Spleen (tissue), 7 donors: ENCODE results near the gene GOLGA6B.

Experiments
- POLR2A ChIP-seq, 3 donors: fragments of 450-650 bp; IDR thresholded peaks; one replicate each; pipeline ENCODE4 v1.5.1; 2017; ENCODE audit warnings: antibody characterized with exemption in 3 of 3, mild to moderate bottlenecking in 1 of 3
- POLR2AphosphoS5 ChIP-seq, 3 donors: sonication (generic); formaldehyde crosslinking; IDR thresholded peaks; one replicate each; pipeline ENCODE4 v1.5.1; 2017; ENCODE audit warnings: antibody characterized with exemption in 3 of 3
- TF ChIP-seq, protein P1 (sequence below), 11 experiments: fragments of 200-600 bp in 7 of 11; fragments of 450-650 bp in 4 of 11; sonication (generic) in 4 of 11; IDR thresholded peaks in 8 of 11; conservative IDR thresholded peaks in 3 of 11; 1 replicate in 7 of 11; 2 replicates in 4 of 11; pipeline versions ENCODE4 v1.4.0 to v1.8.0; 2016 to 2021; ENCODE audit warnings: antibody characterized with exemption in 11 of 11, inconsistent platforms in 4 of 11, mild to moderate bottlenecking in 1 of 11
- donor health status: DM: no; HTN: no; CAD: no; lungs with moderate emphysema.
- donor health status: DM: no; HTN: no; CAD: no.
- donor health status: DM: no; HTN: no; CAD: no.

DNA sequence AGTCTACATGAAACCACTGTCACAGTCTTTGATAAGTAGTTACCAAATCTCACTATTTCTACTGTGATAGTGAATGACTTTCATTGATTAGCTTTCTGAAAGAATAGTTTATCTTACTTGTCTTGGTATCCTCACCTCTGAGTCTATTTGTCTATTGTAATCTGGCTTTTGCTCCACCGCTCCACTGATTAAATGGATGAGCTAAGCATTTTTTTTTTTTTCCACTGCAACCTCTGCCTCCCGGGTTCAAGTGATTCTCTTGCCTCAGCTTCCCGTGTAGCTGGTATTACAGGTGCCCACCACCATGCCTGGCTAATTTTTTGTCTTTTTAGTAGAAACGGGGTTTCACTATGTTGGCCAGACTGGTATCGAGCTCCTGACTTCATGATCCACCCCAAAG is 44.4 kb downstream of the GOLGA6B start:
- TF ChIP-seq, protein P1, sequence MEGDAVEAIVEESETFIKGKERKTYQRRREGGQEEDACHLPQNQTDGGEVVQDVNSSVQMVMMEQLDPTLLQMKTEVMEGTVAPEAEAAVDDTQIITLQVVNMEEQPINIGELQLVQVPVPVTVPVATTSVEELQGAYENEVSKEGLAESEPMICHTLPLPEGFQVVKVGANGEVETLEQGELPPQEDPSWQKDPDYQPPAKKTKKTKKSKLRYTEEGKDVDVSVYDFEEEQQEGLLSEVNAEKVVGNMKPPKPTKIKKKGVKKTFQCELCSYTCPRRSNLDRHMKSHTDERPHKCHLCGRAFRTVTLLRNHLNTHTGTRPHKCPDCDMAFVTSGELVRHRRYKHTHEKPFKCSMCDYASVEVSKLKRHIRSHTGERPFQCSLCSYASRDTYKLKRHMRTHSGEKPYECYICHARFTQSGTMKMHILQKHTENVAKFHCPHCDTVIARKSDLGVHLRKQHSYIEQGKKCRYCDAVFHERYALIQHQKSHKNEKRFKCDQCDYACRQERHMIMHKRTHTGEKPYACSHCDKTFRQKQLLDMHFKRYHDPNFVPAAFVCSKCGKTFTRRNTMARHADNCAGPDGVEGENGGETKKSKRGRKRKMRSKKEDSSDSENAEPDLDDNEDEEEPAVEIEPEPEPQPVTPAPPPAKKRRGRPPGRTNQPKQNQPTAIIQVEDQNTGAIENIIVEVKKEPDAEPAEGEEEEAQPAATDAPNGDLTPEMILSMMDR (IDR thresholded peaks at IDR 0.05 in 8 of 11, conservative IDR thresholded peaks at IDR 0.05 in 3 of 11) = no peak
- TF ChIP-seq POLR2A (IDR thresholded peaks at IDR 0.05) (no peak), POLR2AphosphoS5 (IDR thresholded peaks at IDR 0.05) (no peak)
